IPS DF 4.7 (cell line): ENCODE results near the gene TMEM59.

Experiments
- DNase-seq: peaks from one replicate; pipeline ENCODE4 v3.0.0-alpha.2; 2013; ENCODE audit warnings: low spot score; ENCODE audit errors: extremely low read depth

Gene TMEM59

GRCh38 chr1:53986458-53986857, 66.5 kb downstream of the TMEM59 start:
- DNase-seq: no peak

- no peak for DNase-seq
Observed at GRCh38 chr1:53984726-53985125, 68.3 kb downstream of the TMEM59 start.

GRCh38 chr1:53982763-53983104, 70.3 kb downstream of the TMEM59 start:
- no peak for DNase-seq

GRCh38 chr1:53982034-53982762, 70.8 kb downstream of the TMEM59 start:
- no peak for DNase-seq

GRCh38 chr1:53981220-53981619, 71.8 kb downstream of the TMEM59 start:
- DNase-seq: no peak

- DNase-seq: no peak
Observed at GRCh38 chr1:53979712-53980450, 73.1 kb downstream of the TMEM59 start.
